ENCODE results near the gene C20orf202. TPM values are rescaled to one million over a fixed set of nuclear protein-coding genes. Genes with fewer than 3 reads are reported as not detected.
A peak's percentile ranks its signal among the peaks of the same experiment; 100 is the strongest.

Gene C20orf202
- polyA plus RNA-seq, 3 donors from 2014 or later, result not detected

GRCh38 chr20:1171461-1172093 lies 31.7 kb upstream of the C20orf202 start:
- no peak overlapping the region for H3K27ac Mint-ChIP-seq
- no peaks in the 10 kb centered on the region for H3K9me3 Mint-ChIP-seq
- peaks cover 36 to 68% (median 44%) of the 10 kb centered on the region in 3 donors for H3K36me3 Mint-ChIP-seq
- H3K4me1 Mint-ChIP-seq, result no peaks in the 10 kb centered on the region
- peaks cover 0 to 2% (median 0%) of the 10 kb centered on the region in 3 donors for H3K27me3 Mint-ChIP-seq (ENCODE audit: low read depth in 3 of 3)
- H3K4me3 Mint-ChIP-seq, result no peak overlapping the region
- DNase-seq, result no peak

- H3K4me1 Mint-ChIP-seq, result no peaks in the 10 kb centered on the region
- DNase-seq, result no peak
- H3K27me3 Mint-ChIP-seq (ENCODE audit: low read depth in 3 of 3), result peaks cover 0 to 2% (median 0%) of the 10 kb centered on the region in 3 donors
- no peaks in the 10 kb centered on the region for H3K9me3 Mint-ChIP-seq
- peaks cover 26 to 57% (median 29%) of the 10 kb centered on the region in 3 donors for H3K36me3 Mint-ChIP-seq
- no peak overlapping the region for H3K27ac Mint-ChIP-seq
- no peak overlapping the region for H3K4me3 Mint-ChIP-seq
Observed at GRCh38 chr20:1173698-1174097, 29.6 kb upstream of the C20orf202 start.

- Mint-ChIP-seq H3K4me1 (no peaks in the 10 kb centered on the region), H3K27me3 (ENCODE audit: low read depth in 3 of 3) (peaks cover 0 to 2% (median 0%) of the 10 kb centered on the region in 3 donors), H3K36me3 (peaks cover 25 to 53% (median 29%) of the 10 kb centered on the region in 3 donors), H3K27ac (peak overlapping the region in 1 of 6 donors; percentile 70), H3K9me3 (no peaks in the 10 kb centered on the region), H3K4me3 (no peak overlapping the region)
- no peak for DNase-seq
Observed at GRCh38 chr20:1174787-1175186, 28.5 kb upstream of the C20orf202 start.

GRCh38 chr20:1177680-1178079 lies 25.6 kb upstream of the C20orf202 start:
- Mint-ChIP-seq H3K27me3 (ENCODE audit: low read depth in 3 of 3) (peaks cover 0 to 3% (median 2%) of the 10 kb centered on the region in 3 donors), H3K36me3 (peaks cover 13 to 39% (median 17%) of the 10 kb centered on the region in 3 donors), H3K4me1 (no peaks in the 10 kb centered on the region), H3K27ac (no peak overlapping the region), H3K4me3 (no peak overlapping the region), H3K9me3 (no peaks in the 10 kb centered on the region)
- no peak for DNase-seq

- Mint-ChIP-seq H3K9me3 (no peaks in the 10 kb centered on the region), H3K27me3 (ENCODE audit: low read depth in 3 of 3) (peaks cover 0 to 3% (median 2%) of the 10 kb centered on the region in 3 donors), H3K4me1 (no peaks in the 10 kb centered on the region), H3K27ac (no peak overlapping the region), H3K36me3 (peaks cover 12 to 35% (median 13%) of the 10 kb centered on the region in 3 donors), H3K4me3 (no peak overlapping the region)
- DNase-seq, result no peak
Observed at GRCh38 chr20:1178103-1178502, 25.2 kb upstream of the C20orf202 start.

GRCh38 chr20:1178623-1179022 lies 24.6 kb upstream of the C20orf202 start:
- no peak overlapping the region for H3K27ac Mint-ChIP-seq
- H3K4me1 Mint-ChIP-seq, result peaks cover 0 to 3% of the 10 kb centered on the region in 2 donors
- peaks cover 0 to 3% (median 2%) of the 10 kb centered on the region in 3 donors for H3K27me3 Mint-ChIP-seq (ENCODE audit: low read depth in 3 of 3)

GRCh38 chr20:1180949-1181348 lies 22.3 kb upstream of the C20orf202 start:
- Mint-ChIP-seq H3K27ac (no peak overlapping the region), H3K4me1 (peaks cover 9 to 11% of the 10 kb centered on the region in 2 donors), H3K36me3 (peaks cover 4 to 23% (median 6%) of the 10 kb centered on the region in 3 donors), H3K9me3 (no peaks in the 10 kb centered on the region), H3K4me3 (no peak overlapping the region), H3K27me3 (ENCODE audit: low read depth in 3 of 3) (peaks cover 5 to 7% (median 7%) of the 10 kb centered on the region in 3 donors)
- no peak for DNase-seq

More at GRCh38 chr20:1178623-1179022, 24.6 kb upstream of the C20orf202 start:
- no peaks in the 10 kb centered on the region for H3K9me3 Mint-ChIP-seq
- H3K4me3 Mint-ChIP-seq, result no peak overlapping the region
- DNase-seq, result no peak
- peaks cover 11 to 35% (median 13%) of the 10 kb centered on the region in 3 donors for H3K36me3 Mint-ChIP-seq

GRCh38 chr20:1182106-1182505 lies 21.1 kb upstream of the C20orf202 start:
- Mint-ChIP-seq H3K9me3 (no peaks in the 10 kb centered on the region), H3K27me3 (ENCODE audit: low read depth in 3 of 3) (peaks cover 5 to 11% (median 7%) of the 10 kb centered on the region in 3 donors), H3K4me3 (no peak overlapping the region), H3K4me1 (peaks cover 12 to 14% of the 10 kb centered on the region in 2 donors), H3K36me3 (peaks cover 0 to 14% (median 6%) of the 10 kb centered on the region in 3 donors), H3K27ac (no peak overlapping the region)
- no peak for DNase-seq

- DNase-seq, result no peak
Observed at GRCh38 chr20:1183153-1183552, 20.1 kb upstream of the C20orf202 start.

GRCh38 chr20:1184260-1184637 lies 19.0 kb upstream of the C20orf202 start:
- H3K4me1 Mint-ChIP-seq, result peaks cover 12 to 14% of the 10 kb centered on the region in 2 donors
- DNase-seq, result no peak
- peaks cover 5 to 11% (median 7%) of the 10 kb centered on the region in 3 donors for H3K27me3 Mint-ChIP-seq (ENCODE audit: low read depth in 3 of 3)
- H3K36me3 Mint-ChIP-seq, result peaks cover 0 to 9% (median 6%) of the 10 kb centered on the region in 3 donors
- H3K9me3 Mint-ChIP-seq, result no peaks in the 10 kb centered on the region
- H3K27ac Mint-ChIP-seq, result no peak overlapping the region
- H3K4me3 Mint-ChIP-seq, result peak overlapping the region; percentile 51 to 71 (median 58)

More at GRCh38 chr20:1183153-1183552, 20.1 kb upstream of the C20orf202 start:
- Mint-ChIP-seq H3K9me3 (no peaks in the 10 kb centered on the region), H3K36me3 (peaks cover 0 to 9% (median 6%) of the 10 kb centered on the region in 3 donors), H3K27ac (no peak overlapping the region), H3K27me3 (ENCODE audit: low read depth in 3 of 3) (peaks cover 5 to 11% (median 7%) of the 10 kb centered on the region in 3 donors), H3K4me1 (peaks cover 12 to 14% of the 10 kb centered on the region in 2 donors), H3K4me3 (peak overlapping the region in 2 of 5 donors; percentile 25 to 48)

GRCh38 chr20:1184638-1185315 lies 18.5 kb upstream of the C20orf202 start, which contains the start of gene TMEM74B:
Gene TMEM74B (minus strand): TSS chr20:1184981. CDS start chr20:1183801, 1,180 bp downstream.
- no peak within 1 kb of the TSS for H3K27ac Mint-ChIP-seq
- peaks cover 5 to 11% (median 7%) of the 10 kb centered on the region in 3 donors for H3K27me3 Mint-ChIP-seq (ENCODE audit: low read depth in 3 of 3)
- peak within 1 kb of the TSS; percentile 51 to 71 (median 58) for H3K4me3 Mint-ChIP-seq
- peaks cover 0 to 5% (median 1%) of the 10 kb centered on the region in 3 donors for H3K36me3 Mint-ChIP-seq
- no peaks in the 10 kb centered on the region for H3K9me3 Mint-ChIP-seq
- peaks cover 12 to 14% of the 10 kb centered on the region in 2 donors for H3K4me1 Mint-ChIP-seq
- no peak for DNase-seq

- Mint-ChIP-seq H3K9me3 (no peaks in the 10 kb centered on the region), H3K27me3 (ENCODE audit: low read depth in 3 of 3) (peaks cover 5 to 11% (median 9%) of the 10 kb centered on the region in 3 donors), H3K4me1 (peaks cover 12 to 14% of the 10 kb centered on the region in 2 donors), H3K4me3 (no peak overlapping the region), H3K36me3 (peaks cover 0 to 3% (median 0%) of the 10 kb centered on the region in 3 donors), H3K27ac (no peak overlapping the region)
- DNase-seq, result no peak
Observed at GRCh38 chr20:1185316-1185741, 17.9 kb upstream of the C20orf202 start.

GRCh38 chr20:1185790-1186334 lies 17.4 kb upstream of the C20orf202 start:
- Mint-ChIP-seq H3K27me3 (ENCODE audit: low read depth in 3 of 3) (peaks cover 5 to 11% (median 9%) of the 10 kb centered on the region in 3 donors), H3K27ac (no peak overlapping the region), H3K4me1 (peaks cover 12 to 14% of the 10 kb centered on the region in 2 donors)

More at GRCh38 chr20:1185790-1186334, 17.4 kb upstream of the C20orf202 start:
- DNase-seq, result peak in 1 of 3 donors; percentile 9
- Mint-ChIP-seq H3K9me3 (no peaks in the 10 kb centered on the region), H3K36me3 (peaks cover 0 to 3% (median 0%) of the 10 kb centered on the region in 3 donors), H3K4me3 (peak overlapping the region in 4 of 5 donors; percentile 49 to 71 (median 56))
